Transverse colon (tissue), 4 donors: ENCODE results near the gene FAM3C. TPM values are rescaled to one million over a fixed set of nuclear protein-coding genes. Genes with fewer than 3 reads are reported as not detected.

Experiments used
- DNase-seq: peaks from one replicate; pipeline ENCODE4 v3.0.0-alpha.2; 2019
- H3K27ac ChIP-seq, 4 donors: fragments of 200-600 bp; sonication (generic); 2 replicates each; pipeline ENCODE4 v1.5.1; 2016 to 2018; ENCODE audit warnings: inconsistent platforms in 4 of 4
- H3K27me3 ChIP-seq: fragments of 200-600 bp; sonication (generic); 2 replicates; pipeline ENCODE4 v1.5.1; 2017; ENCODE audit warnings: inconsistent platforms
- H3K36me3 ChIP-seq, 4 donors: fragments of 200-600 bp; sonication (generic); 2 replicates each; pipeline ENCODE4 v1.5.1; 2017 to 2019; ENCODE audit warnings: inconsistent platforms in 4 of 4
- H3K4me1 ChIP-seq, 4 donors: fragments of 200-600 bp; sonication (generic); 2 replicates each; pipeline ENCODE4 v1.5.1; 2017 to 2020; ENCODE audit warnings: inconsistent platforms in 4 of 4
- H3K4me3 ChIP-seq, 4 donors: fragments of 200-600 bp; sonication (generic); 1 replicate in 1 of 4; 2 replicates in 3 of 4; pipeline versions ENCODE4 v1.5.1 to v1.6.1; 2017 to 2019; ENCODE audit warnings: inconsistent platforms in 4 of 4
- H3K9me3 ChIP-seq, 2 donors: fragments of 200-600 bp; sonication (generic); 2 replicates each; pipeline ENCODE4 v1.5.1; 2017 to 2019; ENCODE audit warnings: inconsistent platforms in 2 of 2
- CTCF ChIP-seq, 5 experiments: fragments of 200-600 bp in 3 of 5; fragments of 450-650 bp in 2 of 5; sonication (generic) in 3 of 5; IDR thresholded peaks; 1 replicate in 2 of 5; 2 replicates in 3 of 5; pipeline ENCODE4 v1.5.1; 2016 to 2017; ENCODE audit warnings: antibody characterized with exemption in 5 of 5, inconsistent platforms in 3 of 5, mild to moderate bottlenecking in 2 of 5, moderate library complexity in 1 of 5
- EP300 ChIP-seq: sonication (generic); formaldehyde crosslinking; IDR thresholded peaks from one replicate; pipeline ENCODE4 v1.6.1; 2017; ENCODE audit warnings: antibody characterized with exemption, low read depth
- POLR2A ChIP-seq: fragments of 450-650 bp; IDR thresholded peaks from one replicate; pipeline ENCODE4 v1.6.1; 2016; ENCODE audit warnings: antibody characterized with exemption, mild to moderate bottlenecking, moderate library complexity
- POLR2AphosphoS5 ChIP-seq, 3 donors: sonication (generic); formaldehyde crosslinking; IDR thresholded peaks; one replicate each; pipeline ENCODE4 v1.6.1; 2016; ENCODE audit warnings: antibody characterized with exemption in 3 of 3
- WGBS, 2 donors: methylation state at CpG; one replicate each; pipeline ENCODE4 v1.1.5; 2018; ENCODE audit warnings: low coverage in 1 of 2; 5-methylcytosine and 5-hydroxymethylcytosine counted together
- in situ Hi-C, 4 donors: fragments of 200-750 bp; cut with MboI; loops; one replicate each; pipeline versions ENCODE4 v1.15.0 to v1.15.1; 2017; ENCODE audit warnings: low sequenced_read_pairs in 3 of 4, low pct_ligation_motif_present in 1 of 4, low pct_unique_long_range_greater_than_20kb in 1 of 4
- intact Hi-C: fragments of 100-400 bp; cut with DNase I; formaldehyde crosslinking; loops from one replicate; pipeline ENCODE4 v1.15.1; 2023; ENCODE audit warnings: low total_unique reads
- total RNA-seq, 4 donors: library from RNA; depleted of rRNA; stranded (reverse); fragments of >200 nt; gene quantifications; one replicate each; pipeline ENCODE4 v1.1.0, GENCODE V29; 2016

Gene FAM3C
- total RNA-seq, 4 donors from 2014 or later: 9.0 to 48.9 (median 33.6) TPM

DNA sequence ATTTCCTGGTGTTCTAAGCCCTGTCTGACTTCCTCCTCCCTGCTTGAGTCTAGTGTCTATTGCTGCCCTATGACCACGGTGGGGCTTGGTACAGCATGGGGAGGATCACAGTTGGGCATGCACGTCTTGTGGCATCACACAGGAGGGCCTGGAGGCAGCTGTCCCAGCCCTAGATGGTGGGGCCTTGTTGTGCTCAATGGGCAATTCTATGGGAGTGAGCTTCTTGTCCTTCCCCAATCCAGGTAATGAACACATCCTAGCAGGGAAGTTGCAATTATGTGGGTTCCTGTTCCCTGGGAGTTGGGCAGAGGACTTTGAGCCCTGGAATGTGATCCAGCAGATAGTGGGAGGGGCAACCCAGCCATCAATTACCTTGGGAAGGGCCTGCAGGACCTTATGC, 10.8 kb upstream of the FAM3C start:
- Histone ChIP-seq H3K4me3 (no peak overlapping the region), H3K4me1 (peaks cover 0 to 12% (median 5%) of the 10 kb centered on the region in 4 donors), H3K9me3 (no peaks in the 10 kb centered on the region), H3K36me3 (no peaks in the 10 kb centered on the region), H3K27ac (peak overlapping the region in 2 of 4 donors; percentile 45 to 46), H3K27me3 (no peaks in the 10 kb centered on the region)
- in situ Hi-C loops (no loop called here), intact Hi-C loops (no loop called here)
- DNase-seq: peak; percentile 45
- TF ChIP-seq POLR2AphosphoS5 (IDR thresholded peaks at IDR 0.05) (peak in 1 of 3 donors; percentile 17), EP300 (no peak), POLR2A (peak; percentile 14), CTCF (IDR thresholded peaks at IDR 0.05) (no peak)
- 55% methylated on average over 2 of the region's 2 CpGs; no CpG with 5 or more reads in 1 of the 2 donors for WGBS, 2 donors

DNA sequence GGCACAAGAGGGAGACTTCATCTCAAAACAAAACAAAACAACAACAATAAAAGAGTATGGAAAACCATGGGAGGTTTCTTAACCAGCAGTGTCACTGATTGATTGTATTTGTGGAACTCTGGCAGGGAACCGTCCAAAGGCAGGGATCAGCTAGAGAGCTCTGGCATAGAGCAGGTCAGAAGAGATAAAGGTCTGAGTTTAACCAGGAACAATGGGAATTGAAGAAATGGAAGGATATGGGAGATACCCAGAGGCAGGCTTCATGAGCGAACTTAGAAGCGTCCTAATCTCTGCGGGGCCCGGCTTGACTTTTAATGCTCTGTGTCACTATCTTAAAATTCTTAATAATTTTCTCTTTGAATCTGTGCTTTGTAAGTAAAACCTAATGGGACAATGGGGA, 10.4 kb upstream of the FAM3C start:
- Histone ChIP-seq H3K4me3 (no peak overlapping the region), H3K27me3 (no peaks in the 10 kb centered on the region), H3K4me1 (peaks cover 0 to 12% (median 5%) of the 10 kb centered on the region in 4 donors), H3K27ac (peak overlapping the region in 2 of 4 donors; percentile 45 to 46), H3K9me3 (no peaks in the 10 kb centered on the region), H3K36me3 (no peaks in the 10 kb centered on the region)
- no peak for DNase-seq
- TF ChIP-seq CTCF (IDR thresholded peaks at IDR 0.05) (no peak), EP300 (no peak), POLR2A (no peak), POLR2AphosphoS5 (IDR thresholded peaks at IDR 0.05) (no peak)
- intact Hi-C loops (no loop called here), in situ Hi-C loops (no loop called here)
- 85 to 96% methylated on average over 5 of the region's 5 CpGs for WGBS, 2 donors

DNA sequence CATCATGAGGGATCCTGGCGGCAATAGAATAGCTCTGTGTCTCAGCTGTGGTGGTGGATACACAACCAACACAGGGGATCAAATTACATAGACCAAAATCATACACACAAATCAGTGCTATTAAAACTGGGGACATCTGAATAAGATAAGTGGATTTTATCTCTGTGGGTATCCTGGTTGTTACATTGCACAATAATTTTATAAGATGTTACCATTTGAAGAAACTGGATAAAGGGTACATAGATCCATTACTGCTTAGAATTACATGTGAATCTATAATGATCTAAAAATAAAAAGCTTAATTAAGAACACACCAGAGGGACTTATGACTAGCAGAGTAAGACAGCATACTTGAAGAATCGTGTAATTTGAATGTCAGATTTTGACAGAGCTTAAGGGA, 8.2 kb upstream of the FAM3C start:
- Histone ChIP-seq H3K9me3 (no peaks in the 10 kb centered on the region), H3K27me3 (no peaks in the 10 kb centered on the region)
- intact Hi-C loops: no loop called here

DNA sequence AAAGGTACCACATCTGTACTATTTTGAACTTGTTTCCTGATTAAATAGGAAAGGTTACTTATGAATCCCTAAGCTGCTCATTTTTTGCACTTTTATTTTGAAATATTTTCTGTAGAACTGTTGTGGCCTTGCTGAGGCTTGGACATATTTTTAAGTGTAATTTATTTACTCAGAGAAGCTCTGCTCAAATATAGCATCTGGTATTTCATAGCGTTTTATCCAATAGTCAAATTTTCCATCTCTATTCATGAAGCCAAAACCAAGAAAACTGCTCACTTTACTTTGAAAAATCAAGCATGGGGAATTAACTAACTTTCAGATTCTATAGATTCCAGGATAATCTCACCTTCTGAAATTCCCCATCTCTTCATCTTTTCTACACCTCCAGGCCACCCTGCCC, 6.6 kb upstream of the FAM3C start:
- Histone ChIP-seq H3K36me3 (no peaks in the 10 kb centered on the region), H3K27me3 (no peaks in the 10 kb centered on the region), H3K4me3 (no peak overlapping the region), H3K9me3 (no peaks in the 10 kb centered on the region), H3K27ac (no peak overlapping the region), H3K4me1 (peaks cover 0 to 16% (median 6%) of the 10 kb centered on the region in 4 donors)
- no peak for DNase-seq
- TF ChIP-seq POLR2AphosphoS5 (IDR thresholded peaks at IDR 0.05) (no peak), EP300 (no peak), CTCF (IDR thresholded peaks at IDR 0.05) (no peak), POLR2A (no peak)
- intact Hi-C loops (no loop called here), in situ Hi-C loops (no loop called here)
- 50 to 60% methylated on average over 1 of the region's 1 CpG for WGBS, 2 donors

More for the DNA sequence above, 8.2 kb upstream of the FAM3C start:
- no peak for TF ChIP-seq POLR2AphosphoS5 (IDR thresholded peaks at IDR 0.05)
- no peak for TF ChIP-seq CTCF (IDR thresholded peaks at IDR 0.05)
- no peak for TF ChIP-seq EP300
- TF ChIP-seq POLR2A: no peak
- H3K36me3 ChIP-seq: no peaks in the 10 kb centered on the region
- peaks cover 0 to 12% (median 5%) of the 10 kb centered on the region in 4 donors for H3K4me1 ChIP-seq
- no peak for DNase-seq
- no peak overlapping the region for H3K4me3 ChIP-seq
- no peak overlapping the region for H3K27ac ChIP-seq
- in situ Hi-C loops: no loop called here
- WGBS, 2 donors: 82 to 94% methylated on average over 2 of the region's 2 CpGs
